Osteoblast (primary cell): ENCODE results near the gene GRM8. TPM values are rescaled to one million over a fixed set of nuclear protein-coding genes. Genes with fewer than 3 reads are reported as not detected.

Experiments used
- DNase-seq: peaks from one replicate; pipeline ENCODE4 v3.0.0; 2011; ENCODE audit warnings: low spot score, mixed read lengths; ENCODE audit not compliant: insufficient read length; ENCODE audit errors: missing footprints
- H2AFZ ChIP-seq: 2 replicates; pipeline ENCODE4 v1.6.0; 2011; ENCODE audit warnings: mild to moderate bottlenecking, low read length
- H3K27ac ChIP-seq: 2 replicates; pipeline ENCODE4 v1.5.1; 2011; ENCODE audit warnings: mild to moderate bottlenecking, low read depth, low read length, moderate library complexity
- H3K27me3 ChIP-seq: 2 replicates; pipeline ENCODE4 v1.6.0; 2012; ENCODE audit warnings: mild to moderate bottlenecking, control low read depth, inconsistent platforms, low read length, moderate library complexity; ENCODE audit not compliant: insufficient read depth
- H3K36me3 ChIP-seq: 2 replicates; pipeline ENCODE4 v1.5.1; 2011; ENCODE audit warnings: mild to moderate bottlenecking, low read length, control low read depth, moderate library complexity; ENCODE audit not compliant: insufficient read depth
- H3K4me1 ChIP-seq: 2 replicates; pipeline ENCODE4 v1.5.1; 2011; ENCODE audit warnings: mild to moderate bottlenecking, low read length, control low read depth, moderate library complexity; ENCODE audit not compliant: insufficient read depth
- H3K4me2 ChIP-seq: 2 replicates; pipeline ENCODE4 v1.6.0; 2011; ENCODE audit warnings: mild to moderate bottlenecking, low read length; ENCODE audit not compliant: insufficient read depth
- H3K4me3 ChIP-seq: fragments of 200-600 bp; sonication (generic); 3 replicates; pipeline ENCODE4 v1.5.1; 2012; ENCODE audit warnings: mild to moderate bottlenecking, low read length, inconsistent platforms; ENCODE audit not compliant: insufficient read depth
- H3K79me2 ChIP-seq: 2 replicates; pipeline ENCODE4 v1.6.0; 2012; ENCODE audit warnings: mild to moderate bottlenecking, low read length, control low read depth, inconsistent platforms; ENCODE audit not compliant: insufficient read depth
- H3K9me3 ChIP-seq: 2 replicates; pipeline ENCODE4 v1.5.1; 2011; ENCODE audit warnings: low read depth, low read length, control low read depth
- H4K20me1 ChIP-seq: 2 replicates; pipeline ENCODE4 v1.6.0; 2012; ENCODE audit warnings: mild to moderate bottlenecking, low read length, control low read depth; ENCODE audit not compliant: insufficient read depth
- CTCF ChIP-seq: IDR thresholded peaks from 2 replicates; pipeline ENCODE4 v1.5.1; 2011; ENCODE audit warnings: mild to moderate bottlenecking, low read depth, low read length, moderate library complexity; ENCODE audit errors: extremely low read depth
- total RNA-seq: library from RNA; depleted of rRNA; stranded (reverse); fragments of >200 nt; gene quantifications from 2 replicates; pipeline ENCODE4 v1.2.3, GENCODE V29; 2012

GRM8 gene
- total RNA-seq, 1 donor: not detected

GRCh38 chr7:126635545-126635944, 617.2 kb downstream of the GRM8 start:
- Histone ChIP-seq H4K20me1 (no peaks in the 10 kb centered on the region), H3K4me3 (no peak overlapping the region), H2AFZ (no peak overlapping the region), H3K36me3 (no peaks in the 10 kb centered on the region), H3K4me1 (no peaks in the 10 kb centered on the region), H3K79me2 (no peaks in the 10 kb centered on the region), H3K27ac (no peak overlapping the region), H3K4me2 (no peak overlapping the region), H3K9me3 (peaks cover 6% of the 10 kb centered on the region), H3K27me3 (no peaks in the 10 kb centered on the region)
- no peak for DNase-seq
- TF ChIP-seq CTCF: no peak

- Histone ChIP-seq H3K4me2 (no peak overlapping the region), H3K4me3 (no peak overlapping the region), H4K20me1 (no peaks in the 10 kb centered on the region), H3K4me1 (no peaks in the 10 kb centered on the region), H3K79me2 (no peaks in the 10 kb centered on the region), H3K36me3 (no peaks in the 10 kb centered on the region), H2AFZ (no peak overlapping the region), H3K27me3 (no peaks in the 10 kb centered on the region), H3K27ac (no peak overlapping the region), H3K9me3 (no peaks in the 10 kb centered on the region)
- TF ChIP-seq CTCF: no peak
- DNase-seq: no peak
Measured at GRCh38 chr7:126608339-126608776, 644.4 kb downstream of the GRM8 start.

- Histone ChIP-seq H3K27me3 (no peaks in the 10 kb centered on the region), H3K4me1 (no peaks in the 10 kb centered on the region), H3K4me2 (no peak overlapping the region), H3K79me2 (no peaks in the 10 kb centered on the region), H3K27ac (no peak overlapping the region), H3K36me3 (no peaks in the 10 kb centered on the region), H4K20me1 (no peaks in the 10 kb centered on the region), H2AFZ (no peak overlapping the region), H3K4me3 (no peak overlapping the region), H3K9me3 (no peaks in the 10 kb centered on the region)
- no peak for TF ChIP-seq CTCF
- DNase-seq: no peak
Measured at GRCh38 chr7:126606331-126606730, 646.4 kb downstream of the GRM8 start.

- no peaks in the 10 kb centered on the region for H3K9me3 ChIP-seq
- H3K4me2 ChIP-seq: no peak overlapping the region
- no peak overlapping the region for H2AFZ ChIP-seq
- H3K27me3 ChIP-seq: no peaks in the 10 kb centered on the region
- H4K20me1 ChIP-seq: no peaks in the 10 kb centered on the region
- no peak overlapping the region for H3K4me3 ChIP-seq
- no peak for TF ChIP-seq CTCF
- H3K79me2 ChIP-seq: no peaks in the 10 kb centered on the region
- no peak for DNase-seq
- H3K4me1 ChIP-seq: no peaks in the 10 kb centered on the region
- no peaks in the 10 kb centered on the region for H3K36me3 ChIP-seq
- H3K27ac ChIP-seq: no peak overlapping the region
Measured at GRCh38 chr7:126605553-126605952, 647.2 kb downstream of the GRM8 start.
